Hepatocyte (in vitro differentiated cells): ENCODE results near the gene IDH2. TPM values are rescaled to one million over a fixed set of nuclear protein-coding genes. Genes with fewer than 3 reads are reported as not detected.

Experiments used
- DNase-seq: peaks from one replicate; pipeline ENCODE4 v3.0.0-alpha.2; 2016; ENCODE audit warnings: low spot score
- H2AFZ ChIP-seq: fragments of 200-600 bp; sonication (generic); 2 replicates; pipeline ENCODE4 v1.6.0; 2016; ENCODE audit warnings: antibody characterized with exemption, mild to moderate bottlenecking
- H3K27ac ChIP-seq: fragments of 200-600 bp; sonication (generic); 2 replicates; pipeline ENCODE4 v1.5.1; 2016; ENCODE audit warnings: mild to moderate bottlenecking
- H3K27me3 ChIP-seq: fragments of 200-600 bp; sonication (generic); 2 replicates; pipeline ENCODE4 v1.6.1; 2016
- H3K36me3 ChIP-seq: fragments of 200-600 bp; sonication (generic); replicated peaks from 2 replicates; pipeline ENCODE4 v1.5.1; 2016; ENCODE audit warnings: low read depth; ENCODE audit not compliant: insufficient read depth
- H3K4me1 ChIP-seq: fragments of 200-600 bp; sonication (generic); 2 replicates; pipeline ENCODE4 v1.5.1; 2016; ENCODE audit warnings: mild to moderate bottlenecking, moderate library complexity; ENCODE audit not compliant: insufficient read depth
- H3K4me2 ChIP-seq: fragments of 200-600 bp; sonication (generic); 2 replicates; pipeline ENCODE4 v1.6.0; 2016
- H3K4me3 ChIP-seq: fragments of 200-600 bp; sonication (generic); 2 replicates; pipeline ENCODE4 v1.5.1; 2016; ENCODE audit warnings: mild to moderate bottlenecking
- H3K79me2 ChIP-seq: fragments of 200-600 bp; sonication (generic); 2 replicates; pipeline ENCODE4 v1.6.0; 2017; ENCODE audit warnings: mild to moderate bottlenecking
- H3K9me2 ChIP-seq: fragments of 200-600 bp; sonication (generic); replicated peaks from 2 replicates; pipeline ENCODE4 v1.6.0; 2017; ENCODE audit warnings: mild to moderate bottlenecking; ENCODE audit not compliant: insufficient read depth
- H3K9me3 ChIP-seq: fragments of 200-600 bp; sonication (generic); 2 replicates; pipeline ENCODE4 v1.5.1; 2016; ENCODE audit warnings: low read depth, mild to moderate bottlenecking
- H4K20me1 ChIP-seq: fragments of 200-600 bp; sonication (generic); 2 replicates; pipeline ENCODE4 v1.6.0; 2016; ENCODE audit warnings: mild to moderate bottlenecking; ENCODE audit not compliant: insufficient read depth, poor library complexity, severe bottlenecking
- EZH2 ChIP-seq: fragments of 200-600 bp; sonication (generic); IDR thresholded peaks from 2 replicates; pipeline ENCODE4 v1.6.1; 2016; ENCODE audit warnings: antibody characterized with exemption, mild to moderate bottlenecking, borderline replicate concordance
- EZH2phosphoT487 ChIP-seq: fragments of 200-600 bp; sonication (generic); IDR thresholded peaks from one replicate; pipeline ENCODE4 v1.6.1; 2018; ENCODE audit warnings: antibody characterized with exemption, mild to moderate bottlenecking, low read depth, moderate library complexity; ENCODE audit not compliant: unreplicated experiment, severe bottlenecking
- WGBS: methylation state at CpG from one replicate; pipeline ENCODE4 v1.1.6; 2016; ENCODE audit warnings: low lambda C conversion rate; ENCODE audit errors: missing lambda C conversion rate; 5-methylcytosine and 5-hydroxymethylcytosine counted together
- polyA plus RNA-seq: library from polyadenylated mRNA; unstranded; fragments of >200 nt; fragmentation: Nextera tagmentation; extraction: Ambion mirVana; gene quantifications from 2 replicates; pipeline ENCODE4 v1.2.1, GENCODE V29; 2016
- total RNA-seq: library from RNA; depleted of rRNA; stranded (reverse); fragments of >200 nt; gene quantifications from 2 replicates; pipeline ENCODE4 v1.2.3, GENCODE V29; 2014
- TF ChIP-seq, protein P1 (sequence below): fragments of 200-600 bp; sonication (generic); IDR thresholded peaks from 2 replicates; pipeline ENCODE4 v1.5.1; 2016; ENCODE audit warnings: antibody characterized with exemption, mild to moderate bottlenecking; ENCODE audit not compliant: poor library complexity

The IDH2 gene
- total and polyA plus RNA-seq, 2 experiments from 2014 or later = 163 to 327 TPM

GRCh38 chr15:90065682-90066049 lies 36.6 kb downstream of the IDH2 start:
- no peak overlapping the region for H3K4me2 ChIP-seq
- DNase-seq = no peak
- H3K4me3 ChIP-seq = no peak overlapping the region
- peaks cover 11% of the 10 kb centered on the region for H3K4me1 ChIP-seq
- no peaks in the 10 kb centered on the region for H3K36me3 ChIP-seq
- TF ChIP-seq EZH2 (no peak), EZH2phosphoT487 (no peak)
- TF ChIP-seq, protein P1, sequence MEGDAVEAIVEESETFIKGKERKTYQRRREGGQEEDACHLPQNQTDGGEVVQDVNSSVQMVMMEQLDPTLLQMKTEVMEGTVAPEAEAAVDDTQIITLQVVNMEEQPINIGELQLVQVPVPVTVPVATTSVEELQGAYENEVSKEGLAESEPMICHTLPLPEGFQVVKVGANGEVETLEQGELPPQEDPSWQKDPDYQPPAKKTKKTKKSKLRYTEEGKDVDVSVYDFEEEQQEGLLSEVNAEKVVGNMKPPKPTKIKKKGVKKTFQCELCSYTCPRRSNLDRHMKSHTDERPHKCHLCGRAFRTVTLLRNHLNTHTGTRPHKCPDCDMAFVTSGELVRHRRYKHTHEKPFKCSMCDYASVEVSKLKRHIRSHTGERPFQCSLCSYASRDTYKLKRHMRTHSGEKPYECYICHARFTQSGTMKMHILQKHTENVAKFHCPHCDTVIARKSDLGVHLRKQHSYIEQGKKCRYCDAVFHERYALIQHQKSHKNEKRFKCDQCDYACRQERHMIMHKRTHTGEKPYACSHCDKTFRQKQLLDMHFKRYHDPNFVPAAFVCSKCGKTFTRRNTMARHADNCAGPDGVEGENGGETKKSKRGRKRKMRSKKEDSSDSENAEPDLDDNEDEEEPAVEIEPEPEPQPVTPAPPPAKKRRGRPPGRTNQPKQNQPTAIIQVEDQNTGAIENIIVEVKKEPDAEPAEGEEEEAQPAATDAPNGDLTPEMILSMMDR = no peak
- whole genome bisulfite sequencing = 93% methylated on average over 7 of the region's 7 CpGs
- H3K9me2 ChIP-seq = no peaks in the 10 kb centered on the region
- no peaks in the 10 kb centered on the region for H4K20me1 ChIP-seq
- no peak overlapping the region for H3K27ac ChIP-seq
- H3K27me3 ChIP-seq = no peaks in the 10 kb centered on the region
- no peak overlapping the region for H2AFZ ChIP-seq
- H3K9me3 ChIP-seq = no peaks in the 10 kb centered on the region
- peaks cover 17% of the 10 kb centered on the region for H3K79me2 ChIP-seq

DNA sequence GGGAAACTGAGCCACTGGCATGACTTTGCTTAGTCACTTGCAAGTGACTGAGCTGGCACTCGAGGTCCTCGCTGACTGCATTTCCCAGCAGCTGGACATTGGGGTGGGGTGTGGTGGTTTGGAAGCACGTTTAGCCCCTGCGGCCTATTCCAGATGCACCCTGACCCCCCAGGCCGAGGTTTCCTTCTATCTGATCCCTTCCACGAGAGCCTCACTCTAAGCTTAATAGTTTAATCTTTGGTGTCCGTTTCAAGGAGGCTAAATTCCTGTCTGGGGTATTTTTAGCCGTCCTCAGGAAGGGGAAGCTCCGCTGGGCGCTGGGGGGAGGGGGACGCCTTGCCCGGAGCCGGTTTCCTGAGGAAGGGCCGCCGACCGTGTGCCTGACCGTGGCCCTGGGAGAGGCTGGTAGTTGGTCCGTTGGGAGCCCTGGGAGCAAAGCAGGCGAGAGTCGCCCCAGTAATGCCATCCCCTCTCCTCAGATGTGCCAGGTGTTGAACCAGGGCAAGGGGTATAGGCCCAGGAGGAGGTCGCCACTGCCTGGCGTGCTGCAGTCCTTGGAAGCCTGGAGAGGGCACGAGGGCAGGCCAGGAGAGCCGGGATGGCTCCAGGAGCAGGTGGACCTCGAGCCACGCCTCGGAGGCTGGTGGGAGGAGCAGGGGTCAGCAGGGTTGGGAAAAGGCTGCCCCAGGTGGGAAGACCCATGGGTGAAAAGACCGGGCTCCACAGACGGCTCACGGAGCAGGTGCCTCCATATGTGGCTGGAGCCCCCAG lies 37.2 kb downstream of the IDH2 start:
- no peak overlapping the region for H3K4me2 ChIP-seq
- H3K27me3 ChIP-seq = no peaks in the 10 kb centered on the region
- H3K27ac ChIP-seq = no peak overlapping the region
- no peak for DNase-seq
- TF ChIP-seq EZH2phosphoT487 (no peak), EZH2 (no peak)
- TF ChIP-seq, protein P1 = no peak
- H2AFZ ChIP-seq = no peak overlapping the region
- H3K4me3 ChIP-seq = no peak overlapping the region
- H3K9me3 ChIP-seq = no peaks in the 10 kb centered on the region
- no peaks in the 10 kb centered on the region for H4K20me1 ChIP-seq
- no peaks in the 10 kb centered on the region for H3K36me3 ChIP-seq
- peaks cover 11% of the 10 kb centered on the region for H3K4me1 ChIP-seq
- peaks cover 22% of the 10 kb centered on the region for H3K79me2 ChIP-seq
- no peaks in the 10 kb centered on the region for H3K9me2 ChIP-seq
- WGBS = 75% methylated on average over 29 of the region's 30 CpGs

DNA sequence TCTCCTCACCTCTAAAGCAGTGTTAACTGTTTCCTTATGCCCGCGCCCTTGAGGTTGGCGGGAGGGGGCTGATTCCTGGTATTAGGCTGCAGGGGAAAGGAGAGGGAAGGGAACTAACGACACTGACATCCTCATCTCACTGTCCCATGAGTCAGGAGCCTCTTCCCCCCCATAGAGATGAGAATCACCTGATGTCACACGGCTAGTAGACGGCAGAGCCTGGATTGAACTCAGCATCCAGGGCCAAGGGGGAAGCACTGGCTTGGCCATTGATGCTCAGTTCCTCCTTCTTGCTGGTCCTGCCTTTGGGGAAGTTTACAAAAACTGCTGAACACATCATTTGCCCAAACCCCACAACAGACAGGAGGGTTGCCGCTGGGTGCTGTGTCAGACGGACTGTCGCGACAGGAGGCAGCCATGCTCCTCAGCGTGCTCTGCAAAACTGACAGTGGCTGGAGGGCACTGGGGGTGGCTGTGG lies 38.5 kb downstream of the IDH2 start:
- 81% methylated on average over 11 of the region's 11 CpGs for WGBS
- no peak overlapping the region for H3K27ac ChIP-seq

More for the DNA sequence above, 38.5 kb downstream of the IDH2 start:
- no peak overlapping the region for H3K4me2 ChIP-seq
- H4K20me1 ChIP-seq = no peaks in the 10 kb centered on the region
- no peaks in the 10 kb centered on the region for H3K9me2 ChIP-seq
- peaks cover 30% of the 10 kb centered on the region for H3K79me2 ChIP-seq
- peaks cover 22% of the 10 kb centered on the region for H3K4me1 ChIP-seq
- H3K36me3 ChIP-seq = no peaks in the 10 kb centered on the region
- no peaks in the 10 kb centered on the region for H3K27me3 ChIP-seq
- no peak for TF ChIP-seq EZH2
- TF ChIP-seq, protein P1 = no peak
- TF ChIP-seq EZH2phosphoT487 = no peak
- no peak for DNase-seq
- no peak overlapping the region for H2AFZ ChIP-seq
- no peaks in the 10 kb centered on the region for H3K9me3 ChIP-seq
- H3K4me3 ChIP-seq = no peak overlapping the region
